ENCODE data around the gene AKR7A2. TPM values are rescaled to one million over a fixed set of nuclear protein-coding genes. Genes with fewer than 3 reads are reported as not detected.

AKR7A2 gene
- polyA plus RNA-seq, 1 donor (not counting 4 experiments of a cell fraction or from before 2014, with no cell fraction given): 21.4 TPM

GRCh38 chr1:19328486-19328885 is 16.5 kb upstream of the AKR7A2 start:
- Histone ChIP-seq H3K9me3 (ENCODE audit: control insufficient read depth, low read depth, low read length) (no peaks in the 10 kb centered on the region), H3K9me1 (ENCODE audit: control insufficient read depth, extremely low read depth, insufficient read depth, low read length) (no peaks in the 10 kb centered on the region), H3K4me2 (ENCODE audit: control insufficient read depth, extremely low read depth, insufficient read depth, low read depth, low read length) (no peak overlapping the region), H3K79me2 (ENCODE audit: control insufficient read depth, insufficient read depth, low read length) (no peaks in the 10 kb centered on the region), H3K9ac (ENCODE audit: control insufficient read depth, extremely low read depth, insufficient read depth, low read length) (no peak overlapping the region), H3K4me1 (ENCODE audit: control insufficient read depth, extremely low read depth, insufficient read depth, low read length) (no peaks in the 10 kb centered on the region), H3K36me3 (ENCODE audit: control insufficient read depth in 2 of 2, extremely low read depth in 1 of 2, insufficient read depth in 2 of 2, low read length in 2 of 2) (peaks cover 0 to 23% of the 10 kb centered on the region in 2 experiments), H4K20me1 (ENCODE audit: control insufficient read depth, extremely low read depth, insufficient read depth, low read length) (peaks cover 3% of the 10 kb centered on the region), H3K27me3 (ENCODE audit: control insufficient read depth, extremely low read depth, insufficient read depth, low read length) (no peaks in the 10 kb centered on the region), H3K27ac (ENCODE audit: control insufficient read depth, insufficient read depth, low read length) (no peak overlapping the region), H2AFZ (ENCODE audit: control insufficient read depth, low read length) (no peak overlapping the region), H3K4me3 (ENCODE audit: control insufficient read depth in 2 of 3, extremely low read depth in 1 of 3, insufficient read depth in 2 of 3, low read depth in 1 of 3, low read length in 3 of 3) (no peak overlapping the region)
- DNase-seq (ENCODE audit: low read depth, low spot score): no peak
- FAIRE-seq: no peak
- dilution Hi-C loops (cut with MboI; ENCODE audit: extremely low pct_ligation_motif_present, low sequenced_read_pairs): no loop called here
- TF ChIP-seq EZH2 (IDR thresholded peaks at IDR 0.05; ENCODE audit: low read length) (no peak), CTCF (optimal IDR thresholded peaks at IDR 0.05 in 1 of 3, IDR thresholded peaks at IDR 0.05 in 1 of 3, conservative IDR thresholded peaks at IDR 0.05 in 1 of 3; ENCODE audit: extremely low read depth in 1 of 3, insufficient read depth in 2 of 3, low read length in 3 of 3) (no peak)

GRCh38 chr1:19327736-19328135 is 15.8 kb upstream of the AKR7A2 start:
- Histone ChIP-seq H3K9me1 (ENCODE audit: control insufficient read depth, extremely low read depth, insufficient read depth, low read length) (no peaks in the 10 kb centered on the region), H3K4me3 (ENCODE audit: control insufficient read depth in 2 of 3, extremely low read depth in 1 of 3, insufficient read depth in 2 of 3, low read depth in 1 of 3, low read length in 3 of 3) (no peak overlapping the region), H3K79me2 (ENCODE audit: control insufficient read depth, insufficient read depth, low read length) (no peaks in the 10 kb centered on the region), H2AFZ (ENCODE audit: control insufficient read depth, low read length) (no peak overlapping the region), H3K4me1 (ENCODE audit: control insufficient read depth, extremely low read depth, insufficient read depth, low read length) (no peaks in the 10 kb centered on the region), H3K27me3 (ENCODE audit: control insufficient read depth, extremely low read depth, insufficient read depth, low read length) (no peaks in the 10 kb centered on the region), H3K9ac (ENCODE audit: control insufficient read depth, extremely low read depth, insufficient read depth, low read length) (no peak overlapping the region), H3K4me2 (ENCODE audit: control insufficient read depth, extremely low read depth, insufficient read depth, low read depth, low read length) (no peak overlapping the region), H3K36me3 (ENCODE audit: control insufficient read depth in 2 of 2, extremely low read depth in 1 of 2, insufficient read depth in 2 of 2, low read length in 2 of 2) (peaks cover 0 to 23% of the 10 kb centered on the region in 2 experiments), H3K27ac (ENCODE audit: control insufficient read depth, insufficient read depth, low read length) (no peak overlapping the region), H4K20me1 (ENCODE audit: control insufficient read depth, extremely low read depth, insufficient read depth, low read length) (peaks cover 3% of the 10 kb centered on the region), H3K9me3 (ENCODE audit: control insufficient read depth, low read depth, low read length) (no peaks in the 10 kb centered on the region)
- no peak for TF ChIP-seq CTCF (optimal IDR thresholded peaks at IDR 0.05 in 1 of 3, IDR thresholded peaks at IDR 0.05 in 1 of 3, conservative IDR thresholded peaks at IDR 0.05 in 1 of 3; ENCODE audit: extremely low read depth in 1 of 3, insufficient read depth in 2 of 3, low read length in 3 of 3)
- no peak for TF ChIP-seq EZH2 (IDR thresholded peaks at IDR 0.05; ENCODE audit: low read length)
- no peak for FAIRE-seq
- no peak for DNase-seq (ENCODE audit: low read depth, low spot score)
- dilution Hi-C loops (cut with MboI; ENCODE audit: extremely low pct_ligation_motif_present, low sequenced_read_pairs): no loop called here
